ENCODE measurements around the gene MACO1. TPM values are rescaled to one million over a fixed set of nuclear protein-coding genes. Genes with fewer than 3 reads are reported as not detected.
"Not testable (repeated sequence)": the region's sequence is repeated elsewhere in the genome, so short reads cannot be mapped to it uniquely, and the experiment has no call there.

Gene MACO1
- total RNA-seq, 2 donors from 2014 or later, result 17.7 to 28.2 TPM

GRCh38 chr1:25450891-25451290 lies 20.2 kb downstream of the MACO1 start:
- Histone ChIP-seq H3K4me1 (no peaks in the 10 kb centered on the region), H3K27ac (no peak overlapping the region), H3K9me3 (no peaks in the 10 kb centered on the region), H3K27me3 (no peaks in the 10 kb centered on the region), H3K4me3 (no peak overlapping the region), H3K9ac (ENCODE audit: low read depth in 2 of 2, low read length in 2 of 2) (no peak overlapping the region), H3K36me3 (no peaks in the 10 kb centered on the region)
- no peak for DNase-seq
- TF ChIP-seq, protein P1, sequence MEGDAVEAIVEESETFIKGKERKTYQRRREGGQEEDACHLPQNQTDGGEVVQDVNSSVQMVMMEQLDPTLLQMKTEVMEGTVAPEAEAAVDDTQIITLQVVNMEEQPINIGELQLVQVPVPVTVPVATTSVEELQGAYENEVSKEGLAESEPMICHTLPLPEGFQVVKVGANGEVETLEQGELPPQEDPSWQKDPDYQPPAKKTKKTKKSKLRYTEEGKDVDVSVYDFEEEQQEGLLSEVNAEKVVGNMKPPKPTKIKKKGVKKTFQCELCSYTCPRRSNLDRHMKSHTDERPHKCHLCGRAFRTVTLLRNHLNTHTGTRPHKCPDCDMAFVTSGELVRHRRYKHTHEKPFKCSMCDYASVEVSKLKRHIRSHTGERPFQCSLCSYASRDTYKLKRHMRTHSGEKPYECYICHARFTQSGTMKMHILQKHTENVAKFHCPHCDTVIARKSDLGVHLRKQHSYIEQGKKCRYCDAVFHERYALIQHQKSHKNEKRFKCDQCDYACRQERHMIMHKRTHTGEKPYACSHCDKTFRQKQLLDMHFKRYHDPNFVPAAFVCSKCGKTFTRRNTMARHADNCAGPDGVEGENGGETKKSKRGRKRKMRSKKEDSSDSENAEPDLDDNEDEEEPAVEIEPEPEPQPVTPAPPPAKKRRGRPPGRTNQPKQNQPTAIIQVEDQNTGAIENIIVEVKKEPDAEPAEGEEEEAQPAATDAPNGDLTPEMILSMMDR (IDR thresholded peaks at IDR 0.05), result no peak
- intact Hi-C loops (cut with DNase I), result no loop called here

DNA sequence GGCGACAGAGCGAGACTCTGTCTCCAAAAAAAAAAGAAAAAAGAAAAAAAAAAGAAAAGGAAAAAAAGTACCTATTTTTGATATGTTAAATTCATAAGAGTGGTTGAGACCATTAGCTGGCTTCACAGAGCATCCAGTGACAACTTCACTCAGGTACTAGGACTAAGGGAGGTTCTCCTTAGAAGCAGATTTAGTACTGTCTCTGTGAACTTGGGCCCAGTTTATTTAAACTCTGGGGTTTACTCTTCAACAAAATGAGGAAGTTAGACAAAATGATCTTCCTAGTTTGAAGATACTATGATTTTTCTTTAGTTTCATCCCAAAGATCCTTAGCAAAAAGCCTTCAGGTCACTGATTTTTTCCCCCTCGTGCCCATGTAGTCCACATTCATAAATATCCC lies 21.2 kb downstream of the MACO1 start:
- no peak for DNase-seq
- Histone ChIP-seq H3K4me3 (no peak overlapping the region), H3K27ac (no peak overlapping the region), H3K9me3 (no peaks in the 10 kb centered on the region), H3K27me3 (no peaks in the 10 kb centered on the region), H3K4me1 (no peaks in the 10 kb centered on the region), H3K36me3 (no peaks in the 10 kb centered on the region), H3K9ac (ENCODE audit: low read depth in 2 of 2, low read length in 2 of 2) (no peak overlapping the region)
- TF ChIP-seq, protein P1 (IDR thresholded peaks at IDR 0.05), result no peak
- intact Hi-C loops (cut with DNase I), result no loop called here

DNA sequence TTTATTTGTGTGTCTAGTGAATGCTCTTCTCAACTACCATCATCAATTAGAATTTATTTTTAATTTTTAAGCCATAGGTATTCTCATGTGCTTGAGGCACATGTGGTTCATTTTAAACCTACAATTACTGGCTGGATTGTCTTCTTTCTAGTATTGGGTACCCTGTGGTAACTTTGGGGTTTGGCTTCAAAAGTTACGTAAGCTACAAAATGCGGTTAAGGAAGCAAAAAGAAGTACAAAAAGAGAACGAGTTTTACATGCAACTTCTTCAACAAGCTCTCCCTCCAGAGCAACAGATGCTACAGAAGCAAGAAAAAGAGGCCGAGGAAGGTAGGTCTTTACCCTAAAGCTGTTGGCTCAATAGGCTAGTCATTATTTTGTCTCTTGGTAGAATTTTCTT lies 25.8 kb downstream of the MACO1 start:
- Histone ChIP-seq H3K4me3 (no peak overlapping the region), H3K27ac (no peak overlapping the region), H3K36me3 (peaks cover 10% of the 10 kb centered on the region), H3K27me3 (no peaks in the 10 kb centered on the region), H3K9ac (ENCODE audit: low read depth in 2 of 2, low read length in 2 of 2) (no peak overlapping the region), H3K9me3 (no peaks in the 10 kb centered on the region), H3K4me1 (no peaks in the 10 kb centered on the region)
- TF ChIP-seq, protein P1 (IDR thresholded peaks at IDR 0.05), result no peak
- intact Hi-C loops (cut with DNase I), result no loop called here
- DNase-seq, result no peak

DNA sequence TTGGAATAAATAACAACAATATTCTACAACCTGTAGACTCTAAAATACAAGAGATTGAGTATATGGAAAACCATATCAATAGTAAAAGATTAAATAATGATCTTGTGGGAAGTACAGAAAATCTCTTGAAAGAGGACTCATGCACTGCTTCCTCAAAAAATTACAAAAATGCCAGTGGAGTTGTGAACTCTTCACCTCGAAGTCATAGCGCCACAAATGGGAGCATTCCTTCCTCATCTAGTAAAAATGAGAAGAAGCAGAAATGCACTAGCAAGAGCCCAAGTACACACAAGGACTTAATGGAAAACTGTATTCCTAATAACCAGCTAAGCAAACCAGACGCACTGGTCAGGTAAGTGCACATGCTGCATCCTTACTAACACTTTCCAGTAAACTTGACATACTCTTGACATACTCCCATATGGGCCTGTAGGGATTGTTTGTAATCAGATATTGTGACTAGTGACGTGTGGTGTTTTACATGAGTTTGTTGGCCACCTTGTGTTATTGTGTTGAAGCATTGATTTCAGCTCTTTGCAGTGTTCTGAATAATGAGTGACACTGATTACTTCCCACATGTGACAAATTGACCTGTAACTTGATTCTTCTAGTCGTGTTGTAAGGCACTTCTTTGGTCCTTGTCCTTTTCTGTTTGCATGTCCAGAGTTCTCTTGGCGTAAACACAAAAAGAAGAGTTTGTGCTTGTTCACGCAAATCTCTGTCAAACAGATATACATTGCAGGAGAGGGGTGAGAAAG lies 28.0 kb downstream of the MACO1 start:
- no peak for DNase-seq
- H3K36me3 ChIP-seq, result peaks cover 10% of the 10 kb centered on the region
- no peak overlapping the region for H3K9ac ChIP-seq (ENCODE audit: low read depth in 2 of 2, low read length in 2 of 2)

GRCh38 chr1:25460020-25460419 lies 29.3 kb downstream of the MACO1 start:
- H3K9ac ChIP-seq (ENCODE audit: low read depth in 2 of 2, low read length in 2 of 2), result no peak overlapping the region
- intact Hi-C loops (cut with DNase I), result no loop called here
- DNase-seq, result no peak
- no peaks in the 10 kb centered on the region for H3K9me3 ChIP-seq
- H3K4me1 ChIP-seq, result peaks cover 3% of the 10 kb centered on the region
- no peak overlapping the region for H3K27ac ChIP-seq
- H3K36me3 ChIP-seq, result peaks cover 10% of the 10 kb centered on the region
- TF ChIP-seq, protein P1 (IDR thresholded peaks at IDR 0.05), result no peak
- no peaks in the 10 kb centered on the region for H3K27me3 ChIP-seq
- no peak overlapping the region for H3K4me3 ChIP-seq

More for the DNA sequence above, 28.0 kb downstream of the MACO1 start:
- no peak overlapping the region for H3K4me3 ChIP-seq
- peaks cover 3% of the 10 kb centered on the region for H3K4me1 ChIP-seq
- no peaks in the 10 kb centered on the region for H3K27me3 ChIP-seq
- no peaks in the 10 kb centered on the region for H3K9me3 ChIP-seq
- H3K27ac ChIP-seq, result no peak overlapping the region
- intact Hi-C loops (cut with DNase I), result no loop called here
- TF ChIP-seq, protein P1 (IDR thresholded peaks at IDR 0.05), result no peak

GRCh38 chr1:25460816-25461215 lies 30.1 kb downstream of the MACO1 start:
- DNase-seq; H3K9me3 ChIP-seq; H3K4me3 ChIP-seq; H3K27ac ChIP-seq; H3K27me3 ChIP-seq; H3K9ac ChIP-seq (ENCODE audit: low read depth in 2 of 2, low read length in 2 of 2); intact Hi-C loops (cut with DNase I); H3K36me3 ChIP-seq; H3K4me1 ChIP-seq: not testable (repeated sequence)
